Vagina (tissue), 2 donors: ENCODE data around the gene TYMS.

Experiments used
- CTCF ChIP-seq, 3 experiments: fragments of 450-650 bp in 2 of 3; fragments of 200-600 bp in 1 of 3; sonication (generic) in 1 of 3; IDR thresholded peaks; one replicate each; pipeline ENCODE4 v1.5.1; 2017 to 2019; ENCODE audit warnings: antibody characterized with exemption in 3 of 3, mild to moderate bottlenecking in 2 of 3, moderate library complexity in 2 of 3
- POLR2A ChIP-seq, 2 donors: fragments of 450-650 bp; IDR thresholded peaks; one replicate each; pipeline ENCODE4 v1.6.1; 2017; ENCODE audit warnings: antibody characterized with exemption in 2 of 2, mild to moderate bottlenecking in 2 of 2, moderate library complexity in 2 of 2
- POLR2AphosphoS5 ChIP-seq, 2 donors: sonication (generic); formaldehyde crosslinking; IDR thresholded peaks; one replicate each; pipeline ENCODE4 v1.9.0; 2017; ENCODE audit warnings: antibody characterized with exemption in 2 of 2, mild to moderate bottlenecking in 2 of 2, low read depth in 1 of 2; ENCODE audit not compliant: insufficient read depth in 1 of 2

- TF ChIP-seq CTCF (IDR thresholded peaks at IDR 0.05) = no peak
- TF ChIP-seq POLR2AphosphoS5 (IDR thresholded peaks at IDR 0.05; ENCODE audit: insufficient read depth in 1 of 2, low read depth in 1 of 2) = no peak
- no peak for TF ChIP-seq POLR2A (IDR thresholded peaks at IDR 0.05)
These were observed 21.2 kb downstream of the TYMS start for GRCh38 chr18:678482-679182.
